Smooth muscle cell (in vitro differentiated cells): ENCODE results near the gene GPR139. TPM values are rescaled to one million over a fixed set of nuclear protein-coding genes. Genes with fewer than 3 reads are reported as not detected.

Experiments
- DNase-seq: peaks from one replicate; lab custom pipeline; 2025; ENCODE audit not compliant: unreplicated experiment; lab: John Stamatoyannopoulos, UW
- H2AFZ ChIP-seq: fragments of 200-600 bp; sonication (generic); 2 replicates; pipeline ENCODE4 v1.6.0; 2016; ENCODE audit warnings: antibody characterized with exemption, low read depth, mild to moderate bottlenecking
- H3F3A ChIP-seq: fragments of 200-600 bp; sonication (generic); 2 replicates; pipeline ENCODE4 v1.6.0; 2017; ENCODE audit warnings: antibody characterized with exemption, low read depth
- H3K27ac ChIP-seq: fragments of 200-600 bp; sonication (generic); 2 replicates; pipeline ENCODE4 v1.5.1; 2016; ENCODE audit warnings: low read depth, mild to moderate bottlenecking
- H3K27me3 ChIP-seq: fragments of 200-600 bp; sonication (generic); 2 replicates; pipeline ENCODE4 v1.6.1; 2016; ENCODE audit warnings: low read depth, mild to moderate bottlenecking
- H3K36me3 ChIP-seq: fragments of 200-600 bp; sonication (generic); 2 replicates; pipeline ENCODE4 v1.5.1; 2016; ENCODE audit warnings: low read depth
- H3K4me1 ChIP-seq: fragments of 200-600 bp; sonication (generic); 2 replicates; pipeline ENCODE4 v1.5.1; 2016; ENCODE audit warnings: low read depth
- H3K4me2 ChIP-seq: fragments of 200-600 bp; sonication (generic); 2 replicates; pipeline ENCODE4 v1.6.0; 2016; ENCODE audit warnings: mild to moderate bottlenecking
- H3K4me3 ChIP-seq: fragments of 200-600 bp; sonication (generic); 2 replicates; pipeline ENCODE4 v1.5.1; 2016; ENCODE audit warnings: mild to moderate bottlenecking
- H3K79me2 ChIP-seq: fragments of 200-600 bp; sonication (generic); 2 replicates; pipeline ENCODE4 v1.6.0; 2016; ENCODE audit warnings: low read depth, mild to moderate bottlenecking
- H3K9ac ChIP-seq: fragments of 200-600 bp; sonication (generic); 2 replicates; pipeline ENCODE4 v1.6.0; 2016; ENCODE audit warnings: low read depth
- H3K9me3 ChIP-seq: fragments of 200-600 bp; sonication (generic); replicated peaks from 2 replicates; pipeline ENCODE4 v1.5.1; 2016; ENCODE audit warnings: low read depth
- H4K20me1 ChIP-seq: fragments of 200-600 bp; sonication (generic); 2 replicates; pipeline ENCODE4 v1.6.0; 2016; ENCODE audit warnings: low read depth
- CTCF ChIP-seq: fragments of 200-600 bp; sonication (generic); IDR thresholded peaks from 2 replicates; pipeline ENCODE4 v1.5.1; 2017; ENCODE audit warnings: borderline replicate concordance, mild to moderate bottlenecking, antibody characterized with exemption; ENCODE audit not compliant: insufficient read depth, poor library complexity, severe bottlenecking
- WGBS: methylation state at CpG from one replicate; pipeline ENCODE4 v1.1.7; 2016; ENCODE audit warnings: low lambda C conversion rate; 5-methylcytosine and 5-hydroxymethylcytosine counted together
- polyA plus RNA-seq: library from polyadenylated mRNA; unstranded; fragments of >200 nt; fragmentation: Nextera tagmentation; extraction: Ambion mirVana; gene quantifications from 2 replicates; pipeline ENCODE4 v1.2.1, GENCODE V29; 2016
- total RNA-seq: library from RNA; depleted of rRNA; stranded (reverse); fragments of >200 nt; gene quantifications from 2 replicates; pipeline ENCODE4 v1.2.3, GENCODE V29; 2014

GPR139 gene
- total and polyA plus RNA-seq, 2 experiments from 2014 or later: not detected

GRCh38 chr16:20111143-20111542 lies 37.5 kb upstream of the GPR139 start:
- no peaks in the 10 kb centered on the region for H4K20me1 ChIP-seq
- H3F3A ChIP-seq: no peaks in the 10 kb centered on the region
- no peaks in the 10 kb centered on the region for H3K4me1 ChIP-seq
- no peak overlapping the region for H2AFZ ChIP-seq
- H3K36me3 ChIP-seq: no peaks in the 10 kb centered on the region
- H3K79me2 ChIP-seq: no peaks in the 10 kb centered on the region
- no peaks in the 10 kb centered on the region for H3K27me3 ChIP-seq
- no peak overlapping the region for H3K4me3 ChIP-seq
- no peaks in the 10 kb centered on the region for H3K9me3 ChIP-seq
- no peak overlapping the region for H3K27ac ChIP-seq
- TF ChIP-seq CTCF: no peak
- 95% methylated on average over 3 of the region's 3 CpGs for WGBS
- no peak overlapping the region for H3K4me2 ChIP-seq
- no peak for DNase-seq
- H3K9ac ChIP-seq: no peak overlapping the region

DNA sequence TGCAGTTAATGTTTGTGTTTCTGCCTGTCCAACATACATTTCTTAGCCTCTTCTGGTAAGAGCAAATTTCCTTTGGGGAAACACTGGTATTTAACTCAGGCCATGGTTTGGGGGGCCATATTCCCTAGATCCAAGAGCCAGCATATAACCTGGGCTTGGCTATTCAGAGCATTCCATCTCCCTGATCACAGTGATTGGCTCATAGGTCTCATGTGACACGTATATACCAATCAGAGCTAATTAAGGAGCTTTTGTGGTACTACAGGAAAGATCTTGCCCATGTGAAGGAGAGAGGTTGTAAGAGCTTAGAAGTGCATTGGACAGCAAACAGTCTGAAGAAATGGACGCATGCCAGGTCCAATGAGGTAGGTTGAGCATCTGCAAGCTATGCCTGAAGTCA lies 33.4 kb upstream of the GPR139 start:
- no peak overlapping the region for H3K9ac ChIP-seq
- H3K4me2 ChIP-seq: no peak overlapping the region
- no peak overlapping the region for H3K27ac ChIP-seq
- H2AFZ ChIP-seq: no peak overlapping the region
- TF ChIP-seq CTCF: no peak
- no peak for DNase-seq
- H3K9me3 ChIP-seq: no peaks in the 10 kb centered on the region
- no peak overlapping the region for H3K4me3 ChIP-seq
- H3F3A ChIP-seq: no peaks in the 10 kb centered on the region
- H3K36me3 ChIP-seq: no peaks in the 10 kb centered on the region
- H3K4me1 ChIP-seq: no peaks in the 10 kb centered on the region
- peaks cover 3% of the 10 kb centered on the region for H3K27me3 ChIP-seq
- no peaks in the 10 kb centered on the region for H4K20me1 ChIP-seq
- WGBS: 90% methylated on average over 2 of the region's 2 CpGs
- H3K79me2 ChIP-seq: no peaks in the 10 kb centered on the region

- Histone ChIP-seq H3K79me2 (no peaks in the 10 kb centered on the region), H3K4me1 (no peaks in the 10 kb centered on the region), H3K4me2 (no peak overlapping the region), H3F3A (no peaks in the 10 kb centered on the region), H3K4me3 (no peak overlapping the region), H3K9me3 (no peaks in the 10 kb centered on the region), H3K27me3 (peaks cover 3% of the 10 kb centered on the region), H3K27ac (no peak overlapping the region), H2AFZ (no peak overlapping the region), H4K20me1 (no peaks in the 10 kb centered on the region), H3K36me3 (no peaks in the 10 kb centered on the region), H3K9ac (no peak overlapping the region)
- WGBS: 86% methylated on average over 4 of the region's 4 CpGs
- DNase-seq: no peak
- no peak for TF ChIP-seq CTCF
These were observed 31.0 kb upstream of the GPR139 start for GRCh38 chr16:20104563-20105183.

DNA sequence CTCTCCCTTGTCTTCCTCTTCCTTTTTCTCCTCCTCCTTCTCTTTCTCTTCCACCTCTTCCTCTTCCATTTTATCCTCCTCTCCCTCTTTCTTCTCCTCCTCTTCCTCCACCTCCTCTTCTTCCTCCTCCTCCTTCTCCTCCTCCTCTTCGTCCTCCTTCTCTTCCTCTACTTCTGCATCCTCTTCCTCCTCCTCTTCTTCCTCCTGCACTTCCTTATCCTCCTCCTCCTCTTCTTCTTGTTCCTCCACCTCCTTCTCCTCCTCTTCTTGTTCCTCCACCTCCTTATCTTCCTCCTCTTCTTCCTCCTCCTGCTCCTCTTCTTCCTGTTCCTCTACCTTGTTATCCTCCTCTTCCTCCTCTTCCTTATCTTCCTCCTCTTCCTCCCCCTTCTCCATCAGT lies 28.8 kb upstream of the GPR139 start:
- Histone ChIP-seq H3K9ac (no peak overlapping the region), H3K4me3 (no peak overlapping the region), H3K36me3 (no peaks in the 10 kb centered on the region), H3K9me3 (no peaks in the 10 kb centered on the region), H3K4me2 (no peak overlapping the region), H3K4me1 (no peaks in the 10 kb centered on the region), H4K20me1 (no peaks in the 10 kb centered on the region), H3K27me3 (peaks cover 3% of the 10 kb centered on the region), H3F3A (no peaks in the 10 kb centered on the region), H3K27ac (no peak overlapping the region), H3K79me2 (no peaks in the 10 kb centered on the region), H2AFZ (no peak overlapping the region)
- TF ChIP-seq CTCF: no peak
- DNase-seq: no peak
- WGBS: 73% methylated on average over 1 of the region's 1 CpG
